ENCODE results near the gene CES3.
A peak's percentile ranks its signal among the peaks of the same experiment; 100 is the strongest.
"Not testable (repeated sequence)": the region's sequence is repeated elsewhere in the genome, so short reads cannot be mapped to it uniquely, and the experiment has no call there.

Gene CES3

DNA sequence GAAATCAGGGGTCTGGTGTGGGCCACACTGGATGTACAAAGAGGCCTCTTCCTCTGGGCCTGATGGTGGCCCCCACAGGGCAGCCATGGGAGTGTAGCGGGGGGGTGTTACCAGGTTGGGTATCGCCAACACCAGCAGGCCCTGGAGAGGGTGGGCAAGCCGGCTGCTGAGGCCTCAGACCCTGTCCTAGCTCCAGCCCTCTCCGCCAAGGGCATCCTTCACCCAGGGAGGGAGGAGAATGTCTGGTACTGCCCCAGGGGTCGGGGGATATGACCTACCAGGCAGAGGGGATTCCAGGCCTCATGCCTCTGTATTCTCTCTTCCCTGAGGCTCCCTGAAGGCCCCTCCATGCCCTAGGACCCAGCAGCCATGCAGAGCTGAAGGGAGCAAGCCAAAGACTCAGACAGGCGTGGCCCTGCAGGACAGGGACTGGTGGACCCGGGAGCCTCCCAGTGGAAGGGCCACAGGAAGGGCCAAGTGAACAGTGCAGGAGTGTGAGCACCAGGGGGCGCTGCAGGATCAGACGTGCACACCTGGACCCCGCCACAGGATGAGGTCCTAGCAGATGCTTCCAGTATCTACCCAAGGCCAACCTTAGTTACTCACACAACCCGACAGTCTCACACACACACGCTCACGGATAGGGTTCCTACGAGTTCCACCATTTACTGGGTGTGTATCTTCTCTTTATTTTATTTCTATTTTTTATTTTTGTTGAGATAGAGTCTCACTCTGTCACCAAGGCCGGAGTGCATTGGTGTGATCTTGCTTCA is 16.5 kb downstream of the CES3 start:
- H3K27ac ChIP-seq (ENCODE audit: insufficient read depth, low read length, poor library complexity, severe bottlenecking) = no peak overlapping the region
- H3K36me3 ChIP-seq (ENCODE audit: control insufficient read depth, insufficient read depth, low read length) = no peaks in the 10 kb centered on the region
- no peak overlapping the region for H3K4me3 ChIP-seq (ENCODE audit: insufficient read depth, low read depth, low read length, poor library complexity, severe bottlenecking)
- peaks cover 4% of the 10 kb centered on the region for H3K4me1 ChIP-seq (ENCODE audit: control insufficient read depth, insufficient read depth, low read length, poor library complexity, severe bottlenecking)
- no peaks in the 10 kb centered on the region for H3K9me3 ChIP-seq (ENCODE audit: control insufficient read depth, low read length)
- DNase-seq = peak; percentile 69 to 83 (median 77)
- H3K27me3 ChIP-seq (replicated peaks; ENCODE audit: control insufficient read depth, insufficient read depth, low read length, poor library complexity, severe bottlenecking) = no peaks in the 10 kb centered on the region

DNA sequence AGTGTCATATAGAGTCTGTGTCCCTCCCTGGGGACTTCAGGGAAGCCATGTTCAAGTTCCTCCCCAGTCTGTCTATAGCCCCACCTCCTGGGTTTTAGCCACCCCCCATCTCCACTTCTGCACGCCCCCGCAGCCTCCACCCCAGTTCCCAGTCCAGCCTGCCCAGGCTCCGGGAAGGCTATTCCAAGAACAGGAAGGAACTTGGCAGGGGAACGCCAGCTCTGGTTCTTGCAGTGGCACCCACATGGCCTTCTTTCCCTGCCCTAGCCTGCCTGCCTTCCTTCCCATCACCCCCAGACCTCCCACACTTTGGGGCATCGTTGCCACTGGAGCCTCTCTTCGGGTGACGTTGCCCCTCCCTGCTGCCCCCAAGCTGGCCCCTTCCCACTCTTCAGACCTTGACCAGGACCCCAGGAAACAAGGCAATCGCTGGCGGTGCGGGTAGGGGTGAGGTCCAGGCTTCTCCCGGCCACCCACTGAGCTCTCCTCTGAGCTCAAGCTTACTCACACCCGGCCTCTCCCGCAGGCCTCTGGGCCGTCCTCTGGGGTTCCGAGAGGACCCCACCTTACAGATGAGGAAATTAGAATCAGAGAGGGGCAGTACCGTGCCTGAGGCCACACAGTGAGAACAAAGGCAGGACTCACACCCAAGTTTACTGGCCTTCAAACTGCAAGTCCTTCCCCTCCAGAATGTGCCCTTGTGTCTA is 18.1 kb downstream of the CES3 start:
- Histone ChIP-seq H3K36me3 (ENCODE audit: control insufficient read depth, insufficient read depth, low read length) (no peaks in the 10 kb centered on the region), H3K27ac (ENCODE audit: insufficient read depth, low read length, poor library complexity, severe bottlenecking) (no peak overlapping the region), H3K4me3 (ENCODE audit: insufficient read depth, low read depth, low read length, poor library complexity, severe bottlenecking) (no peak overlapping the region), H3K4me1 (ENCODE audit: control insufficient read depth, insufficient read depth, low read length, poor library complexity, severe bottlenecking) (peaks cover 5% of the 10 kb centered on the region), H3K9me3 (ENCODE audit: control insufficient read depth, low read length) (no peaks in the 10 kb centered on the region), H3K27me3 (replicated peaks; ENCODE audit: control insufficient read depth, insufficient read depth, low read length, poor library complexity, severe bottlenecking) (no peaks in the 10 kb centered on the region)
- DNase-seq = no peak

DNA sequence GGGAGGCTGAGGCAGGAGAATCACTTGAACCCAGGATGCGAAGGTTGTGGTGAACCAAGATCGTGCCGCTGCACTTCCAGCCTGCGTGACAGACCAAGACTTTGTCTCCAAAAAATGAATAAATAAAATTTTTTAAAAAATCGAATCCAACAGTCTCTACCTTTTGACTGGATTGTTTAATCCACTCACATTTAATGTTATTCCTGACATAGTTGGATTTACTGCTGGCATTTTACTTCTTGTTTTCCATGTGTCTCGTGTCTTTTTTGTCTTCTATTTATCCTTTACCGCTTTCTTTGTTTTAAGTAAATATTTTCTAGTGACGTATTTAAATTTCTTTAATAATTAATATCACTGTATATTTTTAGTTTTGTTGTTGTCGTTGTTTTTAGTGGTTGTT is 22.0 kb downstream of the CES3 start:
- peaks cover 17% of the 10 kb centered on the region for H3K4me1 ChIP-seq (ENCODE audit: control insufficient read depth, insufficient read depth, low read length, poor library complexity, severe bottlenecking)
- no peak overlapping the region for H3K27ac ChIP-seq (ENCODE audit: insufficient read depth, low read length, poor library complexity, severe bottlenecking)
- H3K9me3 ChIP-seq (ENCODE audit: control insufficient read depth, low read length) = no peaks in the 10 kb centered on the region
- DNase-seq = no peak
- H3K27me3 ChIP-seq (replicated peaks; ENCODE audit: control insufficient read depth, insufficient read depth, low read length, poor library complexity, severe bottlenecking) = no peaks in the 10 kb centered on the region
- no peaks in the 10 kb centered on the region for H3K36me3 ChIP-seq (ENCODE audit: control insufficient read depth, insufficient read depth, low read length)
- no peak overlapping the region for H3K4me3 ChIP-seq (ENCODE audit: insufficient read depth, low read depth, low read length, poor library complexity, severe bottlenecking)

DNA sequence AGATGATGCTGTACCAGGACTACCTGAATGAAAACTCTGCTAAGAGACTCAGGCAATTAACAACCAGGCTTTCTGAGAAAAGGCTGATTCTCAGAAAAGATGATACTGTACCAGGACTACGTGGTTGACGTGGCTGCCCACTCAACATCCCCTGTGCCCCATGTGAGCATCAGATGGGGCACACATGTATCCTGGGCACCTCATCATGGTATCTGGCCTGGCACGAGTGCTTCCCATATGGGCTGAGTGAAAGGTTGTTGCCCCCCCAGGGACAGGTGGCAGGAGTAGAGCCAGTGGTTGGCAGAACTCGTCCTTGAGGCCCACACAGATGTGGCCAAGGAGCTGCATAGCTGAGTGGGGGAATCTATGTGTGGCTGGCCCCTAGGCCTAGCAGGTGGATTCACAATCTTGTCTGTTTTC is 23.8 kb downstream of the CES3 start:
- Histone ChIP-seq H3K27ac (ENCODE audit: insufficient read depth, low read length, poor library complexity, severe bottlenecking) (peak overlapping the region; percentile 62), H3K36me3 (ENCODE audit: control insufficient read depth, insufficient read depth, low read length) (no peaks in the 10 kb centered on the region), H3K27me3 (replicated peaks; ENCODE audit: control insufficient read depth, insufficient read depth, low read length, poor library complexity, severe bottlenecking) (no peaks in the 10 kb centered on the region), H3K9me3 (ENCODE audit: control insufficient read depth, low read length) (no peaks in the 10 kb centered on the region), H3K4me1 (ENCODE audit: control insufficient read depth, insufficient read depth, low read length, poor library complexity, severe bottlenecking) (peaks cover 17% of the 10 kb centered on the region), H3K4me3 (ENCODE audit: insufficient read depth, low read depth, low read length, poor library complexity, severe bottlenecking) (no peak overlapping the region)
- DNase-seq = no peak

DNA sequence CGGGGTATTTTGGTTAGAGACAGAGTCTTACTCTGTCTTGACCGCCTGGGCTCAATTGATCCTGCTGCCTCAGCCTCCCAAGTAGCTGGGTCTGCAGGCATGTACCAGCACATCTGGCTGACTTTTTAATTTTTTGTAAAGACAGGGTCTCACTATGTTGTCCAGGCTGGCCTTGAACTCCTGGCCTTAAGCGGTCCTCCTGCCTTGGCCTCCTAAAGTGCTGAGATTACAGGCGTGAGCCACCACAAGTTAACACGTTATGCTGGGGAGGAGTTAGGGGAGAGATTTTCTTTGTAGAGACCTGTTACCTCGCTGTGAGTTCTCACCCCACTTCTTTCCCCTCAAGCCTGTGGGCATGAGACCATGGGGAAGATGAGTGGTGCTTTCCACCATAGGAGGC is 25.5 kb downstream of the CES3 start:
- H3K27ac ChIP-seq (ENCODE audit: insufficient read depth, low read length, poor library complexity, severe bottlenecking) = no peak overlapping the region
- peaks cover 17% of the 10 kb centered on the region for H3K4me1 ChIP-seq (ENCODE audit: control insufficient read depth, insufficient read depth, low read length, poor library complexity, severe bottlenecking)
- no peaks in the 10 kb centered on the region for H3K36me3 ChIP-seq (ENCODE audit: control insufficient read depth, insufficient read depth, low read length)
- DNase-seq = no peak
- H3K27me3 ChIP-seq (replicated peaks; ENCODE audit: control insufficient read depth, insufficient read depth, low read length, poor library complexity, severe bottlenecking) = no peaks in the 10 kb centered on the region
- H3K9me3 ChIP-seq (ENCODE audit: control insufficient read depth, low read length) = no peaks in the 10 kb centered on the region
- H3K4me3 ChIP-seq (ENCODE audit: insufficient read depth, low read depth, low read length, poor library complexity, severe bottlenecking) = no peak overlapping the region

DNA sequence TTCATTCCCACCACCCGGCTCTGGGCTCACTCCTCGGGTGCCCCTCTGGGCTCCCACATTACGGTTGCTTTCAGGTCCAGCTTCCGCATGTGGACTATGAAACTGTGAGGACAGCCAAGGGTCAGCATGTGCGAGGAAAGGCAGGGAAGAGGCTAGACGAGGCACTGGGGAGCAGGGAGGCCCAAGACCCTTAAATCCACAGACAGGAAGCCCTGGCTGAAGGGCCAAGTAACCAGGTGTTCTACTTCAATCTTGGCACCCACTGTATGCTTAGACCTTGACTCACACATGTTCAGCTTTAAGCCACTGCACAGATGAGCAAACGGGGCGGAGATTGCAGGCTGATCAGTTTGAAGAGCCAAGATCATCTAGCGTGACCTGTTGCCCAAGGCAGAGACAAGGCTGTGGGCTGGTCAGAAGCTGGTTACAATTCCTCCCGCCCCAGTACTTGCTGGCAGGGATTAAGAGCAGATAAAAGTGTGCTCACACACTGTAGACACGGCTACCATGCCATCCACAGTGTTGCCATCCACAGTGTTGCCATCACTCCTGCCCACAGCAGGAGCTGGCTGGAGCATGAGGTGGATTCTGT is 27.2 kb downstream of the CES3 start, which contains the start of gene CES4A:
CES4A (plus strand) TSS at position 393 of the 592 bp plus-strand sequence; CDS start at position 577, 184 bp downstream.
- Histone ChIP-seq H3K4me3 (ENCODE audit: insufficient read depth, low read depth, low read length, poor library complexity, severe bottlenecking) (no peak within 1 kb of the TSS), H3K9me3 (ENCODE audit: control insufficient read depth, low read length) (no peaks in the 10 kb centered on the region), H3K27ac (ENCODE audit: insufficient read depth, low read length, poor library complexity, severe bottlenecking) (no peak within 1 kb of the TSS), H3K36me3 (ENCODE audit: control insufficient read depth, insufficient read depth, low read length) (no peaks in the 10 kb centered on the region), H3K4me1 (ENCODE audit: control insufficient read depth, insufficient read depth, low read length, poor library complexity, severe bottlenecking) (peaks cover 13% of the 10 kb centered on the region), H3K27me3 (replicated peaks; ENCODE audit: control insufficient read depth, insufficient read depth, low read length, poor library complexity, severe bottlenecking) (no peaks in the 10 kb centered on the region)
- DNase-seq = no peak

DNA sequence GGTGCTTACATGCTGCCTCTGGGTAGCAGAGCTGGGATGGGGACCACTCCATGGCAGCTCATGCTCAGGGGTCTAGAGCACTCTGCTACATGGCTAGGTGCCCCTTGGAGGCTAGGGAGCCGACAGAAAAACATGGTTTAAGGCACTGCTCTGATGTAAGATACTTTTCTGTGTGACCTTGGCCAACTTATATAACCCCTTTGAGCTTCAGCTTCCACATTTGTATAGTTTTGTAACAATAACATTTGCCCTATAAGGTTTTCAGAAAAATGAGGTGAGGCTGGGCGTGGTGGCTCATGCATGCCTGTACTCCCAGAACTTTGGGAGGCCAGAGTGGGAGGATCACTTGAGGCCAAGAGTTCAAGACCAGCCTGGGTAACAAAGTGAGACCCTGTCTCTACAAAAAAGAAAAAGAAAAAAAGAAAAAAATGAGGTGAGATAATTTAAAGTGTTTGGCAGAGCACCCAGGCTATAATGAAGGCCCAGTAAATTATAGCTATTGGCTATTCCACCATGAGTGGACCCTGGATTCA is 30.5 kb downstream of the CES3 start:
- Histone ChIP-seq H3K27ac (ENCODE audit: insufficient read depth, low read length, poor library complexity, severe bottlenecking) (no peak overlapping the region), H3K9me3 (ENCODE audit: control insufficient read depth, low read length) (no peaks in the 10 kb centered on the region), H3K36me3 (ENCODE audit: control insufficient read depth, insufficient read depth, low read length) (no peaks in the 10 kb centered on the region), H3K4me1 (ENCODE audit: control insufficient read depth, insufficient read depth, low read length, poor library complexity, severe bottlenecking) (no peaks in the 10 kb centered on the region), H3K4me3 (ENCODE audit: insufficient read depth, low read depth, low read length, poor library complexity, severe bottlenecking) (no peak overlapping the region), H3K27me3 (replicated peaks; ENCODE audit: control insufficient read depth, insufficient read depth, low read length, poor library complexity, severe bottlenecking) (no peaks in the 10 kb centered on the region)
- DNase-seq = no peak

DNA sequence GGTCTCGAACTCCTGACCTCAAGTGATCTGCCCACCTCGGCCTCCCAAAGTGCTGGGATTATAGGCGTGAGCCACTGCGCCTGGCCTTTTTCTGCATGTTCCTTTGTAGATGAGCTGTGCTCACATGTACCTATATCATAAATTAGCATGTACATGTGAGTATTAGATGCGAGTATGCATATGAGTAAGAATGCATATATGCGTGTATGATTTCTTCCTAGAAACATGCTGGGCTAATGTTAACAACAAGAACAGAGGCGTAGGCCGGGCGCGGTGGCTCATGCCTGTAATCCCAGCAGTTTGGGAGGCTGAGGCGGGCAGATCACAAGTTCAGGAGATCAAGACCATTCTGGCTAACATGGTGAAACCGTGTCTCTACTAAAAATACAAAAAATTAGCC is 32.5 kb downstream of the CES3 start:
- not testable (repeated sequence) for H3K36me3 ChIP-seq (ENCODE audit: control insufficient read depth, insufficient read depth, low read length); H3K27ac ChIP-seq (ENCODE audit: insufficient read depth, low read length, poor library complexity, severe bottlenecking); H3K27me3 ChIP-seq (replicated peaks; ENCODE audit: control insufficient read depth, insufficient read depth, low read length, poor library complexity, severe bottlenecking); H3K4me3 ChIP-seq (ENCODE audit: insufficient read depth, low read depth, low read length, poor library complexity, severe bottlenecking); H3K9me3 ChIP-seq (ENCODE audit: control insufficient read depth, low read length); DNase-seq; H3K4me1 ChIP-seq (ENCODE audit: control insufficient read depth, insufficient read depth, low read length, poor library complexity, severe bottlenecking)

DNA sequence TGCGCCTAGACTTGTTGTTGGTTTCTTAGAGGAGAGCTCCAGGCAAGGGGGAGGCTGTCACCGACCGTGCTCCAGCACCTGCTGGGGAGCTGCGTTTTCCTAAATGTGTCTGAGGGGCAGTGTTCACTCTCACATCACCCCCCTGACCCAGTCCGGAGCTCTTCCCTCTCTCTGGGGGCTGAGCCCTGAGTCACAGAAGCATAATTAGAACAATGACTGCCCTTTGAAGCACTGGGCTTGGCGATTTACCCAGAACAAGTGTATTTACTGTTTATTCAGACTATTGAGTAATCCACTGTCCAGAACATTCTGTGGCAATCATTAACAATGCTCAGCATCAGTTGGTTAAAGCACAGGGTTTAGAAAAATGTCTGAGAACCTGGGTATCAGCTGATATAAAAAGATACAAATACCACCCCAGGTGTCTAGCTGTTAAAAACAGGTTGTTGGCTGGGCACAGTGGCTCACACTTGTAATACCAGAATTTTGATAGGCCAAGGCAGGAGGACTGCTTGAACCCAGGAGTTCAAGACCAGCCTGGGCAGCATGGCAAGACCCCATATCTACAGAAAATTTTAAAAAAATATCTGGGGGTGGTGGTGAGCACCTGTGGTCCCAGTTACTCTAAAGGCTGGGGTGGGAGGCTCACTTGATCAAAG is 35.4 kb downstream of the CES3 start:
- no peaks in the 10 kb centered on the region for H3K9me3 ChIP-seq (ENCODE audit: control insufficient read depth, low read length)
- no peaks in the 10 kb centered on the region for H3K36me3 ChIP-seq (ENCODE audit: control insufficient read depth, insufficient read depth, low read length)
- no peaks in the 10 kb centered on the region for H3K27me3 ChIP-seq (replicated peaks; ENCODE audit: control insufficient read depth, insufficient read depth, low read length, poor library complexity, severe bottlenecking)
- H3K27ac ChIP-seq (ENCODE audit: insufficient read depth, low read length, poor library complexity, severe bottlenecking) = no peak overlapping the region
- DNase-seq = no peak
- H3K4me3 ChIP-seq (ENCODE audit: insufficient read depth, low read depth, low read length, poor library complexity, severe bottlenecking) = no peak overlapping the region
- H3K4me1 ChIP-seq (ENCODE audit: control insufficient read depth, insufficient read depth, low read length, poor library complexity, severe bottlenecking) = peaks cover 4% of the 10 kb centered on the region

All from effector memory CD4-positive, alpha-beta T cell (primary cell).